HFFc6 (cell line): ENCODE measurements around the gene PTCRA. TPM values are rescaled to one million over a fixed set of nuclear protein-coding genes. Genes with fewer than 3 reads are reported as not detected.

Source experiments
- DNase-seq: peaks from one replicate; pipeline ENCODE4 v3.0.0-alpha.2; 2018
- H3K27ac Mint-ChIP-seq: 2 replicates; pipeline ENCODE4 v1.8.0; 2020; ENCODE audit warnings: mild to moderate bottlenecking, mixed read lengths
- H3K27me3 Mint-ChIP-seq: 2 replicates; pipeline ENCODE4 v1.8.0; 2021; ENCODE audit warnings: mild to moderate bottlenecking, moderate library complexity, mixed read lengths; ENCODE audit not compliant: insufficient read depth
- H3K36me3 Mint-ChIP-seq: 2 replicates; pipeline ENCODE4 v1.8.0; 2021; ENCODE audit warnings: low read depth, mixed read lengths
- H3K4me1 Mint-ChIP-seq: 2 replicates; pipeline ENCODE4 v1.8.0; 2020; ENCODE audit warnings: low read depth, mixed read lengths
- H3K4me3 Mint-ChIP-seq: 2 replicates; pipeline ENCODE4 v1.8.0; 2020; ENCODE audit warnings: mild to moderate bottlenecking, moderate library complexity, mixed read lengths
- H3K9me3 Mint-ChIP-seq: 2 replicates; pipeline ENCODE4 v1.8.0; 2020; ENCODE audit warnings: mild to moderate bottlenecking, mixed read lengths
- total RNA-seq, 6 experiments: library from RNA; stranded (reverse); fragmentation: NEBNext Ultra II Directional; extraction: Animal tissue kit (Norgen Biotek cat#: 25700); gene quantifications; 2 replicates in 1 of 6; 3 replicates in 5 of 6; pipeline ENCODE4 v1.2.3, GENCODE V29; 2021
- TF ChIP-seq, protein P1 (sequence below): fragments of 200-600 bp; sonication (generic); IDR thresholded peaks from 2 replicates; pipeline ENCODE4 v1.5.0; 2021; ENCODE audit warnings: antibody characterized with exemption, mild to moderate bottlenecking

PTCRA gene
- total RNA-seq, 6 experiments from 2014 or later: not detected

DNA sequence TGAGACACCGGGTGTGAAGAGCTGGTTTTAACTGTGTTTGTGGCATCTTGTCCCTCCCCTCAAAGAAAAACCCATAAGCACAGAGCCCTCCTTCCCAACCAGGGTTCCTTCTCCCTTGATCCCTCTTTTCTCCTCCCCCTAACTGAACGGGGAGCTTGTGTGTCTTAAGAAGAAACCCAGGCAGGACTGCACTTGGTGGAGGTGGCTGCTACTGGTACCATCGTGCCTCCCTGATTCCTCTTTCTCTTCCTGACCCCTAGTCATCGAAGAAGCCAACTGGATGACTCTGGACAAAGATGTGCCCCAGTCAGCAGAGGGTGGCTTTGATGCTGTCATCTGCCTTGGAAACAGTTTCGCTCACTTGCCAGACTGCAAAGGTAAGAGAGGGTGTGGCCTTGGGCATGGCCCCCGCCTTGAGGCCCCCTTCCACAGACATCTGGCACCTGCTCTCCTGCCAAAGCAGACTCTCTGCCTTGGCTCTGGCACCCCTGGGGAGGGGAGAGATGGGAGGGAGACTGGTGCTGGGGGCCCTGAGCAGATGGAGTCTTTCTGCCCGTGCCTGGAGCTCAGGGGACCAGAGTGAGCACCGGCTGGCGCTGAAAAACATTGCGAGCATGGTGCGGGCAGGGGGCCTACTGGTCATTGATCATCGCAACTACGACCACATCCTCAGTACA, 46.8 kb downstream of the PTCRA start:
- Mint-ChIP-seq H3K27ac (no peak overlapping the region), H3K4me3 (no peak overlapping the region), H3K27me3 (peaks cover 2% of the 10 kb centered on the region), H3K36me3 (peaks cover 13% of the 10 kb centered on the region), H3K9me3 (no peaks in the 10 kb centered on the region), H3K4me1 (peaks cover 29% of the 10 kb centered on the region)
- no peak for DNase-seq
- TF ChIP-seq, protein P1, sequence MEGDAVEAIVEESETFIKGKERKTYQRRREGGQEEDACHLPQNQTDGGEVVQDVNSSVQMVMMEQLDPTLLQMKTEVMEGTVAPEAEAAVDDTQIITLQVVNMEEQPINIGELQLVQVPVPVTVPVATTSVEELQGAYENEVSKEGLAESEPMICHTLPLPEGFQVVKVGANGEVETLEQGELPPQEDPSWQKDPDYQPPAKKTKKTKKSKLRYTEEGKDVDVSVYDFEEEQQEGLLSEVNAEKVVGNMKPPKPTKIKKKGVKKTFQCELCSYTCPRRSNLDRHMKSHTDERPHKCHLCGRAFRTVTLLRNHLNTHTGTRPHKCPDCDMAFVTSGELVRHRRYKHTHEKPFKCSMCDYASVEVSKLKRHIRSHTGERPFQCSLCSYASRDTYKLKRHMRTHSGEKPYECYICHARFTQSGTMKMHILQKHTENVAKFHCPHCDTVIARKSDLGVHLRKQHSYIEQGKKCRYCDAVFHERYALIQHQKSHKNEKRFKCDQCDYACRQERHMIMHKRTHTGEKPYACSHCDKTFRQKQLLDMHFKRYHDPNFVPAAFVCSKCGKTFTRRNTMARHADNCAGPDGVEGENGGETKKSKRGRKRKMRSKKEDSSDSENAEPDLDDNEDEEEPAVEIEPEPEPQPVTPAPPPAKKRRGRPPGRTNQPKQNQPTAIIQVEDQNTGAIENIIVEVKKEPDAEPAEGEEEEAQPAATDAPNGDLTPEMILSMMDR: no peak

DNA sequence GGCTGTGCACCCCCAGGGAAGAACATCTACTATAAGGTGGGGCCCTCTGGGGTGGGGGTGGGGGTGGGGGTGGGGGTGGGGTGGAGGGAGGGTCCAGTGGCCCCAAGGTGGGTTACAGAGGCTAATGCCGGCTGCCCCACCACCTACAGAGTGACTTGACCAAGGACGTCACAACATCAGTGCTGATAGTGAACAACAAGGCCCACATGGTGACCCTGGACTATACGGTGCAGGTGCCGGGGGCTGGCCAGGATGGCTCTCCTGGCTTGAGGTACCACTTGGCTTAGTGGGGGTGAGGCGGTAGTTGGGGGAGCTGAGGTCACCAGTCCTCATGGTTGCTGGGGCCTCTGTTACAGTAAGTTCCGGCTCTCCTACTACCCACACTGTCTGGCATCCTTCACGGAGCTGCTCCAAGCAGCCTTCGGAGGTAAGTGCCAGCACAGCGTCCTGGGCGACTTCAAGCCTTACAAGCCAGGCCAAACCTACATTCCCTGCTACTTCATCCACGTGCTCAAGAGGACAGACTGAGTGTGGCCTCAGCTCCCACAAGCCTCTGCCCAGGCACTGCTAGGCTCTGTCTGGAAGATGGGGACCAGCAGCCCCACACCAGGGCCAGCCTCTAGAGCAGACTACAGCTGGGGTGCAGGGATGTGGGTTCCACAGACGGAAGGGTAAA, 47.5 kb downstream of the PTCRA start:
- peaks cover 13% of the 10 kb centered on the region for H3K36me3 Mint-ChIP-seq
- H3K27ac Mint-ChIP-seq: no peak overlapping the region
- TF ChIP-seq, protein P1: no peak
- H3K27me3 Mint-ChIP-seq: peaks cover 2% of the 10 kb centered on the region
- DNase-seq: no peak
- H3K4me1 Mint-ChIP-seq: peaks cover 29% of the 10 kb centered on the region
- no peaks in the 10 kb centered on the region for H3K9me3 Mint-ChIP-seq
- no peak overlapping the region for H3K4me3 Mint-ChIP-seq

DNA sequence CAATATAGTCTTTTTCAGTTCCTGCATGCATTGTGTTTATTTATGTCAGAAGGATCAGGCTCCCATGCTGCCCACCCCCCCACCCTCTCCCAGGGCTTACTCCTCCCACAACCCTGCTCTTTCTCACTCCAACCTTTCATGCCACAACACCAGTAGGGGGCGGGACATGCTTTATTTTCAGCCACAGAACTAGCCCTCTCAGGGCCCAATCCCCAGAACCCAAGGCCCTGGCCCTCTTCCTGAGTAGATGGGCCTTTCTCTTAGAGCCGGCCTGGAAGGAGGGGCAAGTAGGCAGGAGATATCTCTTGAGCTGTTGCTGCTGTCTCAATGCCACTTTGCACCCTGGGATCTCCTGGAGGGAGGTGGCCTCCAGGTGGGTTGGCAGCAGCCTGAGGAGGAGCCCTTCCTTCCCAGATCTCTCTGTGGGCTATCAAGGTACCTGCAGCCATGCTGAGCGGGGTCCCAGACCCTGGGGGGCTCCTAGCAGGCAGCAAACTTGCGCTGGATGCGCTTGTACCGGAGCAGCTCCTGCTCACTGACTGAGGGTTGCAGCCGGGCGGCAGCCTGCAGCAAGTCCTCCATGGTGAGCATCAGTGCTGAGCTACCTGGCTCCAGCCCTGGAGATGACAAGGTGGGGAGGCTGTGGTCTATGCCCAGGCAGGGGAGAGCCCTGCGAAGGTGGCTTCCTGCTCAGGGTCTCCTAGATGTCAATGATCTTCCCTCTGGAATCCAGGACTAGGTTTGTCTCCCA, 48.2 kb downstream of the PTCRA start:
- TF ChIP-seq, protein P1: peak; percentile 68
- peaks cover 29% of the 10 kb centered on the region for H3K4me1 Mint-ChIP-seq
- no peak overlapping the region for H3K27ac Mint-ChIP-seq
- H3K36me3 Mint-ChIP-seq: peaks cover 13% of the 10 kb centered on the region
- H3K27me3 Mint-ChIP-seq: peaks cover 2% of the 10 kb centered on the region
- no peak overlapping the region for H3K4me3 Mint-ChIP-seq
- DNase-seq: peak; percentile 30
- no peaks in the 10 kb centered on the region for H3K9me3 Mint-ChIP-seq

DNA sequence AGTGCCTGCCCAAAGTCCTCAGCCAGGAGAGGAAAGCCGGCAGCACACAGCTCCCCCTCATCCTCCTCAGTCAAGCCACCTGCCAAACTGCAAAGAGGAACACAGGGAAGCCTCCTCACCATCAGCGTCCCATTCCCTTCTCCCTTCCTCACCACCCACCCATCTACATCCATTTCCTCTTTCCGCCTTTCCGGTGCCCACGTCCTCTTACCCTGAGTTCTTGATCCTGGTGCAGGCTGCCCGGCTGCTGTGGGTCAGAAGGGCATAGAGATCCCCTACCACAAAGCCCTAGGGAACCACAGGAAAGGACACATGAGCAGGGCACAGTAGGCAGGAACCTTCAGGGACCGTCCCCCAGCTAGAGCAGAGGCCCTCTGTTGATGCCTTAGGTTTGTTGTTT, 50.7 kb downstream of the PTCRA start:
- H3K27ac Mint-ChIP-seq: no peak overlapping the region
- no peaks in the 10 kb centered on the region; the same call in 1 of the 2 replicates for H3K27me3 Mint-ChIP-seq
- H3K4me3 Mint-ChIP-seq: no peak overlapping the region

DNA sequence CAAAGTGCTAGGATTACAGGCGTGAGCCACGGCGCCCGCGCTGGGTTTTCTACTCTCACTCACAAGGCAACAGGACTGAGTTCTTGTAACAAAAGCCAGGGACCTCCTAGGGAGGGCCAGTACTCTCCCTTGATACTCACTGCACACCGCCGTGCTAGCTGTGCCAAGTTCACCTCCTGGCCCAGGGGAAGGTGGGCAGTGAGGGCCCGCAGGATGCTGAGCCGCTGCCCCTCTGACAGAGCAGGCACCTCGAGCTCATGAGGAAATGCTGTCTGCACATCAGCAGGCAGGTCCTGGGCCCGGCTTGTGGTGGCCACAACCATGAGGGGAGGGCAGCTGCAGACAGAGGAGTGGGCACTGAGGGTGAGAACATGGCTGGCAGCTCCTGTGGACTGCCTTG, 51.4 kb downstream of the PTCRA start:
- TF ChIP-seq, protein P1: no peak
- Mint-ChIP-seq H3K36me3 (peaks cover 5% of the 10 kb centered on the region; the same call in 1 of the 2 replicates), H3K27ac (no peak overlapping the region), H3K9me3 (no peaks in the 10 kb centered on the region), H3K4me1 (peaks cover 20% of the 10 kb centered on the region), H3K4me3 (no peak overlapping the region), H3K27me3 (no peaks in the 10 kb centered on the region; the same call in 1 of the 2 replicates)
- DNase-seq: no peak

More for the DNA sequence above, 50.7 kb downstream of the PTCRA start:
- Mint-ChIP-seq H3K4me1 (peaks cover 20% of the 10 kb centered on the region), H3K36me3 (peaks cover 12% of the 10 kb centered on the region), H3K9me3 (no peaks in the 10 kb centered on the region)
- TF ChIP-seq, protein P1: no peak
- DNase-seq: no peak
